ENCODE results near the gene ABCB10. TPM values are rescaled to one million over a fixed set of nuclear protein-coding genes. Genes with fewer than 3 reads are reported as not detected.

Gene ABCB10
- polyA plus RNA-seq, 2 of the 4 experiments (the other 2 are of a cell fraction), result 13.9 to 16.3 TPM

DNA sequence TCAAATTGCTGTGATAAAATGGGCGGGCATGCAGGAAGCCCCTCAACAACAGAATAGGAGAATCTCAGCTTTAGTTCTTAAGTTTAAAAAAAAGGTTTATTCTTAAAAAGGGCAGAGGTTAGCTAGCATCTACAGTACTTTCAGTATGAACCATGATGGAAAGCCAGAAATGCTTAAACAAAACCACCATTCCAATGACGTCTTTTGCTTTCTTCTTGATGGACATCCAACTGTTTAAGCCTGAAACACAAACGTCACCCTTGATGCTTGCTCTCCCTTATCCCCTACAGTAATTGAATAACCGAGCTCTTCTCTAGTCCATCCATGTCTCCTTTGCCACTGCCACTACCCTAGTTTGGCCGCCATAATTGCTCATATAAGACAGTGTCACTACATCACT is 41.7 kb upstream of the ABCB10 start (continued):
- TF ChIP-seq PHF8 (IDR thresholded peaks at IDR 0.05; ENCODE audit: borderline replicate concordance, low read depth), result no peak
- no peak for TF ChIP-seq KDM5A (IDR thresholded peaks at IDR 0.05)
- no peak for TF ChIP-seq MAFK (IDR thresholded peaks at IDR 0.05; ENCODE audit: partially characterized antibody)
- TF ChIP-seq HES2 (IDR thresholded peaks at IDR 0.05), result no peak
- no peak for TF ChIP-seq NFE2L2 (conservative IDR thresholded peaks at IDR 0.05; ENCODE audit: low read length)
- no peak for TF ChIP-seq HMGXB4 (CRISPR knock-in tag; IDR thresholded peaks at IDR 0.05; ENCODE audit: borderline replicate concordance)
- no peak for TF ChIP-seq CEBPB (IDR thresholded peaks at IDR 0.05)

DNA sequence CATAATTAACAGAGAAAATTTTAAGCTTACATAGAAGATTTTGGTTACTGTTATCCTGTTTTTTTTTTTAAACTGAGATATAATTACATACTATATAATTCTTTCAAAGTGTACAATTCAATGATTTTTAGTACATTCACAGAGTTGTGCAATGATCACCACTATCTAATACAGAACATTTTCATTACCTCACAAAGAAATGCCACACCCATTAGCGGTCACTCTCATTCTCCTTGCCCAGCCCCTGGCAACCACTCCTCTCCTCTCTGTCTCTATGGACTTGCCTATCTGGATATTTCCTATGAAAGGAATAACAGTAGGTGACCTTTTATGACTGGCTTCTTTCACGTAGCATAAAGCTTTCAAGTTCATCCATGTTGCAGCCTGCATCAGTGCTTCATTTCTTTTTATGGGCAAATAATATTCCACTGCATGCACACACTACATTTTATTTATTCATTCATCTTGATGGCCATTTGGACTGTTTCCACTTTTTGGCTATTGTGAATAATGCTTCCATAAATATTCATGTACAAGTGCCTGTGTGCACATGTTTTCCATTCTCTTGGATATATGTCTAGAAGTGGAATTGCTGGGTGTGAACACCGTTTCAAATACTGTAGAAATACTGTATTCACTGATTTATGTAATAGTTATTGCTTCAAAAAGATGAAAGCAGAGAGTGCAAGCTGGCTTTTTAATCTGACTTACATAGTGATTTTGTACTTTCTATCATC is 40.9 kb upstream of the ABCB10 start:
- Histone ChIP-seq H3K4me1 (peaks cover 4% of the 10 kb centered on the region; the same call in 1 of the 3 replicates), H3K4me2 (no peak overlapping the region), H3K4me3 (no peak overlapping the region), H3K27ac (no peak overlapping the region), H3K9me3 (no peaks in the 10 kb centered on the region)
- POLR2A ChIA-PET, result no interaction called here
- CTCF ChIA-PET, result no interaction called here
- DNase-seq (ENCODE audit: low read depth in 1 of 2, low spot score in 1 of 2), result no peak
- no peak for ATAC-seq
- 88% methylated on average over 3 of the region's 3 CpGs for WGBS (ENCODE audit: missing lambda C conversion rate)
- TF ChIP-seq FOXS1 (CRISPR knock-in tag; IDR thresholded peaks at IDR 0.05) (no peak), PHF8 (IDR thresholded peaks at IDR 0.05; ENCODE audit: borderline replicate concordance, low read depth) (no peak), RARB (CRISPR knock-in tag; IDR thresholded peaks at IDR 0.05) (no peak), EP300 (IDR thresholded peaks at IDR 0.05) (no peak), PBX3 (IDR thresholded peaks at IDR 0.05) (no peak), RCOR1 (IDR thresholded peaks at IDR 0.05; ENCODE audit: low read depth, low read length) (no peak), ZSCAN20 (CRISPR knock-in tag; IDR thresholded peaks at IDR 0.05) (no peak), ESRRA (IDR thresholded peaks at IDR 0.05; ENCODE audit: borderline replicate concordance, low read length) (no peak), HES2 (IDR thresholded peaks at IDR 0.05) (no peak), HMGXB4 (CRISPR knock-in tag; IDR thresholded peaks at IDR 0.05; ENCODE audit: borderline replicate concordance) (no peak)
- TF ChIP-seq, protein P1, sequence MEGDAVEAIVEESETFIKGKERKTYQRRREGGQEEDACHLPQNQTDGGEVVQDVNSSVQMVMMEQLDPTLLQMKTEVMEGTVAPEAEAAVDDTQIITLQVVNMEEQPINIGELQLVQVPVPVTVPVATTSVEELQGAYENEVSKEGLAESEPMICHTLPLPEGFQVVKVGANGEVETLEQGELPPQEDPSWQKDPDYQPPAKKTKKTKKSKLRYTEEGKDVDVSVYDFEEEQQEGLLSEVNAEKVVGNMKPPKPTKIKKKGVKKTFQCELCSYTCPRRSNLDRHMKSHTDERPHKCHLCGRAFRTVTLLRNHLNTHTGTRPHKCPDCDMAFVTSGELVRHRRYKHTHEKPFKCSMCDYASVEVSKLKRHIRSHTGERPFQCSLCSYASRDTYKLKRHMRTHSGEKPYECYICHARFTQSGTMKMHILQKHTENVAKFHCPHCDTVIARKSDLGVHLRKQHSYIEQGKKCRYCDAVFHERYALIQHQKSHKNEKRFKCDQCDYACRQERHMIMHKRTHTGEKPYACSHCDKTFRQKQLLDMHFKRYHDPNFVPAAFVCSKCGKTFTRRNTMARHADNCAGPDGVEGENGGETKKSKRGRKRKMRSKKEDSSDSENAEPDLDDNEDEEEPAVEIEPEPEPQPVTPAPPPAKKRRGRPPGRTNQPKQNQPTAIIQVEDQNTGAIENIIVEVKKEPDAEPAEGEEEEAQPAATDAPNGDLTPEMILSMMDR (IDR thresholded peaks at IDR 0.05), result no peak
- no peak for FAIRE-seq

GRCh38 chr1:229597877-229598276 is 39.4 kb upstream of the ABCB10 start:
- POLR2A ChIA-PET, result no interaction called here
- WGBS (ENCODE audit: missing lambda C conversion rate), result 91% methylated on average over 3 of the region's 3 CpGs
- peaks cover 4% of the 10 kb centered on the region; the same call in 1 of the 3 replicates for H3K4me1 ChIP-seq
- H3K27ac ChIP-seq, result no peak overlapping the region
- H3K9me3 ChIP-seq, result no peaks in the 10 kb centered on the region
- no peak for FAIRE-seq
- no peak for DNase-seq (ENCODE audit: low read depth in 1 of 2, low spot score in 1 of 2)
- CTCF ChIA-PET, result no interaction called here
- H3K4me2 ChIP-seq, result no peak overlapping the region
- ATAC-seq, result no peak
- H3K4me3 ChIP-seq, result no peak overlapping the region
- TF ChIP-seq HOXB13 (CRISPR knock-in tag; IDR thresholded peaks at IDR 0.05; ENCODE audit: low read depth) (no peak), BHLHE40 (IDR thresholded peaks at IDR 0.05; ENCODE audit: low read depth, low read length) (no peak), RAD21 (conservative IDR thresholded peaks at IDR 0.05 in 1 of 2, IDR thresholded peaks at IDR 0.05 in 1 of 2) (no peak), CHD4 (IDR thresholded peaks at IDR 0.05; ENCODE audit: borderline replicate concordance) (no peak), HEYL (CRISPR knock-in tag; IDR thresholded peaks at IDR 0.05) (no peak), NR3C1 (IDR thresholded peaks at IDR 0.05) (no peak), JUN (IDR thresholded peaks at IDR 0.05) (no peak), FOXS1 (CRISPR knock-in tag; IDR thresholded peaks at IDR 0.05) (no peak), POLR2A (IDR thresholded peaks at IDR 0.05; ENCODE audit: low read length) (no peak), EHF (CRISPR knock-in tag; IDR thresholded peaks at IDR 0.05) (no peak), HMGXB4 (CRISPR knock-in tag; IDR thresholded peaks at IDR 0.05; ENCODE audit: borderline replicate concordance) (no peak), POLR2AphosphoS2 (conservative IDR thresholded peaks at IDR 0.05; ENCODE audit: low read length) (no peak), TFCP2L1 (CRISPR knock-in tag; IDR thresholded peaks at IDR 0.05) (no peak)

Data from A549 (cell line).